ENCODE results near the gene CNN2. TPM values are rescaled to one million over a fixed set of nuclear protein-coding genes. Genes with fewer than 3 reads are reported as not detected.

Gene CNN2
- total RNA-seq, 4 donors from 2014 or later, result 60.7 to 88.2 (median 82.2) TPM

DNA sequence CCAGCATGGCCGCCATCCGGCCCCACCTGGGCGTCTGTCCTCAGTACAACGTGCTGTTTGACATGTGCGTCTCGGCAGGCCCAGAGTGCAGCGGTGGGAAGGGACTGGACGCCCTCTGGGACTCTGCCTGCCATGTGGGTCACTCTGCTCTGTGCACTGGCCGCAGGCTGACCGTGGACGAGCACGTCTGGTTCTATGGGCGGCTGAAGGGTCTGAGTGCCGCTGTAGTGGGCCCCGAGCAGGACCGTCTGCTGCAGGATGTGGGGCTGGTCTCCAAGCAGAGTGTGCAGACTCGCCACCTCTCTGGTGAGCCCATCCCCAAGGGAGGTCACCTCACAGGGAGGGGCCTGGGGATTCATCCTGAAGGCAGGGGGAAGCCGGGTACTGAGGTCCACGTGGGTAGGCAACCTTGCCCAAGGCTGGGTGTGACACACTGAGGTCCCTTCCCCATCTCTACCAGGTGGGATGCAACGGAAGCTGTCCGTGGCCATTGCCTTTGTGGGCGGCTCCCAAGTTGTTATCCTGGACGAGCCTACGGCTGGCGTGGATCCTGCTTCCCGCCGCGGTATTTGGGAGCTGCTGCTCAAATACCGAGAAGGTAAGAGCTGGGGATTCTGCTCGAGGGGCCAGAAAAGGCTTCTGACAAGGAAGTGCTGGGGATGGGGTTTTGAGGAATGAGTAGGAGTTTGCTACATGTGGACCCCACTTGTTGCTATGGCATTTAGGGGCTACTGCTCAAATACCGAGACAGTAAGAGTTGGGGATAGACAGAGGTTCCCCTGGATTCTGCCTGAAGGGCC, 24.8 kb downstream of the CNN2 start:
- no peak overlapping the region for H3K4me3 ChIP-seq (replicated peaks in 1 of 3)
- intact Hi-C loops (cut with DNase I), result no loop called here
- 94 to 96% methylated on average over 22 to 27 of the region's 31 CpGs for WGBS, 2 donors
- no peaks in the 10 kb centered on the region for H3K36me3 ChIP-seq
- no peak for DNase-seq
- TF ChIP-seq CTCF (IDR thresholded peaks at IDR 0.05), result no peak
- no peak for TF ChIP-seq POLR2A (IDR thresholded peaks at IDR 0.05)
- H3K27me3 ChIP-seq, result no peaks in the 10 kb centered on the region
- no peaks in the 10 kb centered on the region for H3K9me3 ChIP-seq
- H3K4me1 ChIP-seq, result no peaks in the 10 kb centered on the region
- H3K27ac ChIP-seq, result no peak overlapping the region

GRCh38 chr19:1051791-1052190, 25.4 kb downstream of the CNN2 start:
- no peaks in the 10 kb centered on the region for H3K4me1 ChIP-seq
- no peak overlapping the region for H3K27ac ChIP-seq
- intact Hi-C loops (cut with DNase I), result no loop called here
- H3K36me3 ChIP-seq, result no peaks in the 10 kb centered on the region
- H3K4me3 ChIP-seq (replicated peaks in 1 of 3), result no peak overlapping the region
- 87 to 88% methylated on average over 9 to 14 of the region's 17 CpGs for WGBS, 2 donors
- TF ChIP-seq CTCF (IDR thresholded peaks at IDR 0.05) (no peak), POLR2A (IDR thresholded peaks at IDR 0.05) (no peak)
- no peaks in the 10 kb centered on the region for H3K9me3 ChIP-seq
- no peak for DNase-seq
- no peaks in the 10 kb centered on the region for H3K27me3 ChIP-seq

- H3K9me3 ChIP-seq, result no peaks in the 10 kb centered on the region
- no peak overlapping the region for H3K4me3 ChIP-seq (replicated peaks in 1 of 3)
- H3K36me3 ChIP-seq, result no peaks in the 10 kb centered on the region
- no peaks in the 10 kb centered on the region for H3K27me3 ChIP-seq
- H3K27ac ChIP-seq, result no peak overlapping the region
- WGBS, 2 donors, result 81 to 91% methylated on average over 2 of the region's 5 CpGs
- intact Hi-C loops (cut with DNase I), result no loop called here
- no peak for DNase-seq
- TF ChIP-seq POLR2A (IDR thresholded peaks at IDR 0.05) (no peak), CTCF (IDR thresholded peaks at IDR 0.05) (no peak)
- H3K4me1 ChIP-seq, result no peaks in the 10 kb centered on the region
Measured at GRCh38 chr19:1052349-1052975, 26.1 kb downstream of the CNN2 start.

- Histone ChIP-seq H3K4me1 (no peaks in the 10 kb centered on the region), H3K27me3 (no peaks in the 10 kb centered on the region), H3K4me3 (replicated peaks in 1 of 3) (no peak overlapping the region), H3K27ac (no peak overlapping the region), H3K36me3 (no peaks in the 10 kb centered on the region), H3K9me3 (no peaks in the 10 kb centered on the region)
- TF ChIP-seq CTCF (IDR thresholded peaks at IDR 0.05), result no peak
- no peak for TF ChIP-seq POLR2A (IDR thresholded peaks at IDR 0.05)
- WGBS, 2 donors, result 93 to 94% methylated on average over 26 of the region's 31 CpGs
- intact Hi-C loops (cut with DNase I), result no loop called here
- no peak for DNase-seq
Measured at GRCh38 chr19:1053176-1054101, 27.0 kb downstream of the CNN2 start.

Measured in thyroid gland (tissue), 4 donors.